ENCODE measurements around the gene CCL4L2.
"Not testable (repeated sequence)": the region's sequence is repeated elsewhere in the genome, so short reads cannot be mapped to it uniquely, and the experiment has no call there.

The CCL4L2 gene

DNA sequence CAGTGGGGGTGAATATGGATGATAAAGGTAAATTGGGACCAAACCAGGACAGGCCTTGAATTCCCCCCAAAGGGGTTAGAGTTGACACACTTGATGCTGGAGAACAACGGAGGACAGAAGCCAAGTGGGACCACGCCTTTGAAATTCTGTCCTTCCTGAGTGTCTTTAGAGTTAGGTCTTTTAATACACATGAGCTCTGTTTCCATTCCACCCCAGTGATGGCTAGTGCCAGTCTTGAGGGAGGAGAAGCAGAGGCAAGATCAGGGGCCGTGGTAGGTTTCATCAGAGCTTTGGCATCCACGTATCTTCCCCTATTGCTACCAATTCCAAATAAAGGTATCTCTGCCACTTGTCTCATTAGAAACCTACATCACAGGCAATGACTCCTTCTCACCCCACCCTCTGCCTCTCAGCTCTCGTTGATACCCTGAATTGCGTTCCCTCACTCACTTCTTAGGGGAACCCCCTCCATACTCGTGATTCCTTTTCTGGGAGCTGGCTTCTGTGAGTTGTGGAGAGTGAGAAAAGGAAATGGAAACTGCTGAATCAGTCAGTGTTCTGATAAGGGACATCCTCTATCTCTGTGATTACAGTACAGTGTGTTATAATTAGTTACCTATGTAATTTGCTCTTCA is 11.9 kb upstream of the CCL4L2 start:
- TF ChIP-seq ZFX (IDR thresholded peaks at IDR 0.05): no peak
- TF ChIP-seq, protein P1, sequence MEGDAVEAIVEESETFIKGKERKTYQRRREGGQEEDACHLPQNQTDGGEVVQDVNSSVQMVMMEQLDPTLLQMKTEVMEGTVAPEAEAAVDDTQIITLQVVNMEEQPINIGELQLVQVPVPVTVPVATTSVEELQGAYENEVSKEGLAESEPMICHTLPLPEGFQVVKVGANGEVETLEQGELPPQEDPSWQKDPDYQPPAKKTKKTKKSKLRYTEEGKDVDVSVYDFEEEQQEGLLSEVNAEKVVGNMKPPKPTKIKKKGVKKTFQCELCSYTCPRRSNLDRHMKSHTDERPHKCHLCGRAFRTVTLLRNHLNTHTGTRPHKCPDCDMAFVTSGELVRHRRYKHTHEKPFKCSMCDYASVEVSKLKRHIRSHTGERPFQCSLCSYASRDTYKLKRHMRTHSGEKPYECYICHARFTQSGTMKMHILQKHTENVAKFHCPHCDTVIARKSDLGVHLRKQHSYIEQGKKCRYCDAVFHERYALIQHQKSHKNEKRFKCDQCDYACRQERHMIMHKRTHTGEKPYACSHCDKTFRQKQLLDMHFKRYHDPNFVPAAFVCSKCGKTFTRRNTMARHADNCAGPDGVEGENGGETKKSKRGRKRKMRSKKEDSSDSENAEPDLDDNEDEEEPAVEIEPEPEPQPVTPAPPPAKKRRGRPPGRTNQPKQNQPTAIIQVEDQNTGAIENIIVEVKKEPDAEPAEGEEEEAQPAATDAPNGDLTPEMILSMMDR (conservative IDR thresholded peaks at IDR 0.05): no peak
- H3K27ac ChIP-seq: no peak overlapping the region

DNA sequence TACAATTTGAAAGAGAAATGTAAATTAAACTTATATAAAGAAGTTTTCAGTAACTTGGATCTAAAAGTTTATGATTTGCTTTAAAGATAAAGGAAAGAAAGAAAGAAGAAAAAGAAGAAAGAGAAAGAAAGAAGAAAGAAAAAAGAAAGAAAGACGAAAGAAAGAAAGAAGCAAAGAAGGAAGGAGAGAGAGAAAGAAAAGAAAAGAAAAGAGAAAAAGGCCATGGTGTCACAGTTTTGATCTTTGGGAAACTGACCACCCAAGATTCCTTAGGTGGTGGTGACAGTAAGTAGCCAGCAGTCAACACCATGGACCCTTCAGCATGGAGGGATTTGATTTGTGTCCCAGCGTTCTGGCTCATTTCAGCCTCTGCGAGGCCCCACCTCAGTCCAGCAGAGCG is 9.8 kb upstream of the CCL4L2 start:
- H3K27ac ChIP-seq: not testable (repeated sequence)

DNA sequence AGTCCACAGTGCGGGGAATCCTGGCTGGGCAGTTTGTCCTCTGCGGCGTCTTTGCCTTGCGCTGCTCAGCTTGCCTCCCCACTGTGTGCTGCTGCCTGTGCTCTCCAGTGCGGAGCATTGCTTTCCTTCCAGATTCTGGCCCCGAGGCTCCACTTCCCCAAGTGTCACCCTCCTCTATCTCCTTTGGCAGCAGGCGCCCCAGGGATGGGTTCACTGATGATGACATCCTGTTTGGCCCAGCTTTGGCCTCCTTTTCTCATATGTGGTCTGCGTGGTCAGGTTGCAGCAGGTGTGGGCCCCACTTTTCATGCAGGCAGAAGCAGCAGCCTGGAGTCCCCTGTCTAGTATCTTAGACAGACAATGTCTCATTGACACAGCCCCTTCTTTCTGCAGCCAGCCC is 9.4 kb upstream of the CCL4L2 start:
- not testable (repeated sequence) for H3K27ac ChIP-seq

DNA sequence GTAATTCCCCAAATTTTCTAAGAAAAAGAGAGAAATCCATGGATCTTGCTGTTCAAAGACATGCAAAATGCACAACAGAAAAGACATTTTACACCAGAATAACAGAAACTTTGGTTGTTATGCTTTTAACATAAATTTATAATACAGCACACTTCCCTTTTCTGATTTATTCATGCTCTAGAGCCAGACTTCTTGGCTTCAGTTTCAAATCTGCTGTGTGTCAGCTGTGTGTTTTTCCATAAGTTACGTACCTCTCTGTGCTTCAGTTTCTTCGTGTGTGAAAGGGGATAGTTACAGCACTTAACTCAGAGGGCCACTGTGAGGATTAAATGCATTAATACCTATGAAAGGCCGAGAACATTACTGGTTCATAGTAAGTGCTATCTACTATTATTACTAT is 7.5 kb upstream of the CCL4L2 start:
- no peak overlapping the region for H3K27ac ChIP-seq
- TF ChIP-seq, protein P1 (conservative IDR thresholded peaks at IDR 0.05): no peak
- TF ChIP-seq ZFX (IDR thresholded peaks at IDR 0.05): no peak

DNA sequence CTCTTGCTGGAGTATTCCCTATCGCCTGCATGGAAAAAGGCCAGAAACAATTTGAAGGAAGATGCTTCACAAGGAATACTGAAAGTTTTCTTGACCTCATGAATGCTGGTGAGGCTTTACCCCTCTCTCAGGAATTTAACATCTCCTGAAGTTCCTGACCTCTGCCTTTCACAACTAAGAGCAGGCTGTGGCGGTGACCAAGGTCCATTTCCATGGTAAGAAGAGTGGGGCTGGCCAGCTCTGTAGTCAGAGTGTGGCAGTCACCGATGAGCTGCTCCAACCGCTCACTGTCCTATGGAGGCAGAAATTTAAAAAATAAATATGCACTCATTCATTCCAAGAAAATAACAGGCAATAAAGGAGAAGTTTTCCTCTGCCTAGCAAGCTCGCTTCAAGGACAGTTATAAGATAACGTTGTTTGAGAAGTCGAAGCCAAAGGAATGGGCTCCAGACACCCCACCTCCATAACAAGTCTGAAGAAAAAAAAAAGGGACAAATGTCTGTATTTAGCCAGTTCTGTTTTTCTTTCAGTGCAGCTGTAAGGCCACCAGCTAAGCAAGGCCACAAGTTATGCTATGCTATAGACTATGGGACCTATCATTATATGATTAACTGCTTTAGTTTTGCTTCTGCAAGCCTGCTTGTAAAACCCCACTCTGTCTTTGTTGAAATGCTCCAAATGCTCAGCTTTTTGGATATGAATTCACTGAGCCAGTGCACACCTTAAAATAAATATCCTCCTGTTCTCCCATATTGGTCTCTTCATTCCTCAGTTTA is 6.0 kb upstream of the CCL4L2 start:
- H3K27ac ChIP-seq: no peak overlapping the region
- TF ChIP-seq, protein P1 (conservative IDR thresholded peaks at IDR 0.05): no peak

DNA sequence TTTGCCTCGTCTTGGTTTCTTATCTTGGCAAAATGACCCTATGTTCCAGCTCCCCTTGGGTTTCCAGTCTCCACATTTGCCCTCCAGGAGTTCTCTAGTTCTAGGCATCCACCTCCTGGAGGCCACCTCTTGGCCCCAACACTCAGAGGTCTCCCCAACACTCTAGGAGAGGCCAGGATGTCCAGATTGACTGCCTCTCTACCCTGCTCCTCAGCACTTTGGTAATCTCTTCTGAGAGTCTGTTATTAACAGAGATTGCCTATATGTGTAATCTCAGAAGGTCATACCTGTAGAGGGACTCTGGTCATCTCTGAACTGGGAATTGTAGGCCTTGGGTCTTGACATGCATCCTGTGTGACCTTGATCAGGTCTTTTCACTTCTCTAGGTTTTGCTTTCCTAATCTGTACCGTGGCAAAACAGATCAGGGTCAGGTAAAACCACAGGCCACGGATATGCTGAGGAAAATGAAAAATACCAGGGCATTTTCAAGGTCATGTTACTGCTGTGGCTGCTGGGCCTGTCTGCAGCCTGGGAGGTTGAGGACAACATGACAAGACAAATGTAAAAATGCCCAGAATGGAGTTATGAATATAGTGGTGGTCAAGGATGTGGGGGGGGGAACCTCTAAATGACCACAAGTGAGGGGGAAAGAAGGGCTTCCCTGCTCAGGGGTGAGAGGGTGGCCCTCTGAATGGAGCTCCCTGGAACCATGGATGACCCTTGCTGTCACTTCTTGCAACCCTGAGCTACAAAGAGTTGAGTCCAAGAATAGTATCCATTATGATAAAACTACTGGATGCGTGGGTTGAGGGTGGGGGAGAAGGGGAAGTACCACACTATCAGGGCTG is 5.0 kb upstream of the CCL4L2 start:
- TF ChIP-seq, protein P1 (conservative IDR thresholded peaks at IDR 0.05): no peak
- no peak for TF ChIP-seq ZFX (IDR thresholded peaks at IDR 0.05)
- no peak overlapping the region for H3K27ac ChIP-seq

DNA sequence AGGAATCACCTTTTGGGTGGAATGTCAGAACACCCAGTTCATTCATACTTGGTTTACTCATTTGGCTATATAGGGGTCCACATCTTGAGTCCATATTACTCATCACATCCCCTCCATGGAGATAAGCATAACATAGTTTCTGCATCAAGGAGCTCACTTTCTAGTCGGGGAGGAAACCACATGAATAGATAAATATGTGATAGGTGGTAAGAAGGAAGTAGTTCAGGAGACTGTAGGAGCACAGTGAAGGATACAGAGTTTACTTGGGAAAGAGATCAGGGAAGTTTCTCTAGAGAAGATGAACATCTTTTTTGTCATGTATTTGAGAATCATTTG is 4.4 kb upstream of the CCL4L2 start:
- H3K27ac ChIP-seq: not testable (repeated sequence)

DNA sequence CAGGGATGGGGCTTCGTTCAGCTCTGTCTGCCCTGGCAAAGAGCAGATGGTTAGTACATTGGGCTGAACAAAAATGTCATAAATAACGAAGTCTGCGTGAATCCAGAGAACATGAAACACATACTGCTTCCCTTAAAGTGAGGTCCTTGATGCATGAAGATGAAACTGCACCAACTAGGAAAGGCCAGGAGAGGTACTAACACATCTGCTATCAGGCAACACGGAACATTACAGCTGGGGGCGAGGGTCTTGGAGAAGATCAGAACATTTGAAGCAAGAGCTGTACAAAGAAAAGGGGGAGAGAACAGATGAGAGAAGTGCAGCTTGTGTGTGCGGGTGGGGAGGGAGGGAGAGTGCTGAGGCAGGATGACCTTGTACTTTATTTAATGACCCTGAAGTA is 3.5 kb upstream of the CCL4L2 start:
- not testable (repeated sequence) for H3K27ac ChIP-seq

DNA sequence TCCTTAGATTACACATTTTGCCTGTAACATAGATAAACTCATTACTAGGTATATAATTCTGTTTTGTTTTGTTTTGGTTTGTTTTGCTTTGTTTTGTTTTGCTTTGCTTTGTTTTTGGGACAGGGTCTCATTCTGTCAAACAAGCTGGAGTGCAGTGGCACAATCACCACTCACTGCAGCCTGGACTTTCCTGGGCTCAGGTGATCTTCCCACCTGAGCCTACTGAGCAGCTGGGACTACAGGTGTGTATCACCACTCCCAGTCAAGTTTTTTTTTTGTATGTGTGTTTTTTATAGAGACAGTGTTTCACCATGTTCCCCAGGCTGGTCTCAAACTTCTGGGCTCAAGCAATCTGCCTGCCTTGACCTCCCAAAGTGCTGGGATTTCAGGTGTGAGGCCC is 1.3 kb upstream of the CCL4L2 start:
- TF ChIP-seq, protein P1 (conservative IDR thresholded peaks at IDR 0.05): no peak
- TF ChIP-seq ZFX (IDR thresholded peaks at IDR 0.05): no peak
- H3K27ac ChIP-seq: no peak overlapping the region

DNA sequence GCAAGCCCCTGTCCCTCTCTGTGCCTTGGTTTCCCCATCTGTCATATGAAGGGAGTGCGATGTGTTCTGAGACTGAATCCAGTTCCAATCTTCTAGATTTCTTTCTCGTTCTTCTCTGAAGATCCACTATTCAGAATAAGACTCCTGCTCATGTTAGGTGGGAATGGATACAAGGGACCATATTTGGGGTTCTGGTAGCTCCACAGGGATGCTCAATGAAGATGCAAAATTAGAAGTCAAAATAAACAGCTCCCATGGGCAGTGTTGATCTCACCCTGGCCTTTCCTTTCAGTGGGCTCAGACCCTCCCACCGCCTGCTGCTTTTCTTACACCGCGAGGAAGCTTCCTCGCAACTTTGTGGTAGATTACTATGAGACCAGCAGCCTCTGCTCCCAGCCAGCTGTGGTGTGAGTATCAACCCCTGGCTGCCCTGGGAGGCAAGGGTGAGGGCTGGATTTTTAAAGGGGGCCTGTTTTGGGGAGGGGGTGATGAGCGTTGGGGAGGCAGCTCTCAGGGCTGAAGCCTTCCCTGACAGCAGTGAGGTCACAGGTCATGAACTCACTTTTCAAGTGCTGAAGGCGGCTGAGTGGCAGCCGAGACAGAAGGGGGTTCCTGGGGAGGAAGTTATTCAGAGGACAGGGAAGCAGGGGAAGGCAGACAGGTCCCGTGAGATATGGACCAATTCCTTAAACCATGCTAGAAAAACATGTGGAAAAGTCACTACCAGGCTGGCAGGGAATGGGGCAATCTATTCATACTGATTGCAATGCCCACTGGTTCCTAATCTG is 815 bp downstream of the CCL4L2 start:
- H3K27ac ChIP-seq: not testable (repeated sequence)

Data from C4-2B (cell line).